ENCODE measurements around the gene PCDHGA7. TPM values are rescaled to one million over a fixed set of nuclear protein-coding genes. Genes with fewer than 3 reads are reported as not detected.

PCDHGA7 gene
- total and polyA plus RNA-seq, 2 donors (not counting 1 experiment from before 2014, with no cell fraction given): 0.49 to 1.8 TPM

GRCh38 chr5:141430332-141431113 is 48.0 kb downstream of the PCDHGA7 start, which contains the start of gene PCDHGA12:
TSS of gene PCDHGA12 (plus strand) at chr5:141430507. CDS start at chr5:141430760, 253 bp downstream.
- H3K79me2 ChIP-seq (ENCODE audit: control insufficient read depth, insufficient read depth, low read length): no peaks in the 10 kb centered on the region
- H3K36me3 ChIP-seq (replicated peaks in 1 of 2; ENCODE audit: control extremely low read depth in 1 of 2, control insufficient read depth in 1 of 2, extremely low read depth in 1 of 2, insufficient read depth in 2 of 2, low read length in 1 of 2): no peaks in the 10 kb centered on the region
- H3K4me1 ChIP-seq (ENCODE audit: control insufficient read depth in 2 of 2, insufficient read depth in 2 of 2, low read length in 2 of 2): peaks cover 15 to 17% of the 10 kb centered on the region in 2 donors
- H3K9ac ChIP-seq (ENCODE audit: low read length): peak within 1 kb of the TSS; percentile 34
- no peak within 1 kb of the TSS for H3K27ac ChIP-seq (ENCODE audit: low read length in 2 of 2)
- peaks cover 0 to 57% (median 30%) of the 10 kb centered on the region in 4 experiments for H3K27me3 ChIP-seq (replicated peaks in 1 of 4; ENCODE audit: control extremely low read depth in 1 of 4, control insufficient read depth in 3 of 4, insufficient read depth in 4 of 4, low read length in 3 of 4)
- CTCF ChIA-PET: interaction anchor here (0.7 to 4.4 kb wide), 34 partner anchors 9 to 677 kb away, joined by 3 to 68 read pairs (median 4); partner anchors contain the start of genes PCDHGA10, PCDHGA11, PCDHGA9 and PCDHGB3
- Mint-ChIP-seq H3K27ac (peak within 1 kb of the TSS; percentile 29), H3K4me1 (peaks cover 7% of the 10 kb centered on the region), H3K27me3 (peaks cover 46% of the 10 kb centered on the region), H3K9me3 (ENCODE audit: insufficient read depth) (peaks cover 3% of the 10 kb centered on the region), H3K4me3 (peak within 1 kb of the TSS; percentile 86)
- no peaks in the 10 kb centered on the region for H4K20me1 ChIP-seq (ENCODE audit: control insufficient read depth, insufficient read depth, low read length, poor library complexity, severe bottlenecking)
- TF ChIP-seq CTCF (IDR thresholded peaks at IDR 0.05) (peak; percentile 68), EZH2 (IDR thresholded peaks at IDR 0.05; ENCODE audit: borderline replicate concordance, insufficient read depth, low read depth, low read length, poor library complexity, severe bottlenecking) (no peak)
- peak within 1 kb of the TSS in 4 of 5 experiments; percentile 30 to 35 (median 32) for H3K4me3 ChIP-seq (ENCODE audit: control extremely low read depth in 1 of 5, extremely low read depth in 1 of 5, insufficient read depth in 1 of 5, low read depth in 2 of 5, low read length in 4 of 5)
- H2AFZ ChIP-seq (ENCODE audit: insufficient read depth, low read depth, low read length, poor library complexity, severe bottlenecking): peak within 1 kb of the TSS; percentile 49
- ATAC-seq (ENCODE audit: low read depth) (peak; percentile 82), DNase-seq (peak; percentile 65)
- peak within 1 kb of the TSS; percentile 38 for H3K4me2 ChIP-seq (replicated peaks; ENCODE audit: low read depth, low read length, poor library complexity, severe bottlenecking)
- 15% methylated on average over 29 of the region's 33 CpGs for WGBS (ENCODE audit: insufficient coverage)
- peaks cover 0 to 57% (median 26%) of the 10 kb centered on the region in 3 donors for H3K9me3 ChIP-seq (ENCODE audit: control extremely low read depth in 1 of 3, control insufficient read depth in 2 of 3, insufficient read depth in 1 of 3, low read length in 2 of 3)
- POLR2A ChIA-PET: interaction anchor here (0.5 to 1.6 kb wide), 2 partner anchors 116 to 133 kb away, joined by 3 to 7 read pairs; no protein-coding TSS in a partner anchor
- intact Hi-C loops (cut with micrococcal nuclease): loop anchor here (1.0 to 2.0 kb wide), 2 partner anchors 94 to 188 kb away; partner anchors contain the start of gene DIAPH1

Data from B cell (primary cell).